Peyer's patch (tissue), 4 donors: ENCODE results near the gene AOC1.

Source experiments
- CTCF ChIP-seq, 6 experiments: fragments of 450-650 bp in 4 of 6; fragments of 200-600 bp in 2 of 6; sonication (generic) in 1 of 6; IDR thresholded peaks; one replicate each; pipeline ENCODE4 v1.5.1; 2017 to 2019; ENCODE audit warnings: antibody characterized with exemption in 6 of 6, mild to moderate bottlenecking in 3 of 6, moderate library complexity in 1 of 6
- POLR2A ChIP-seq, 2 donors: fragments of 450-650 bp; IDR thresholded peaks; one replicate each; pipeline ENCODE4 v1.5.1; 2017; ENCODE audit warnings: antibody characterized with exemption in 2 of 2, mild to moderate bottlenecking in 2 of 2, moderate library complexity in 2 of 2

- TF ChIP-seq CTCF (IDR thresholded peaks at IDR 0.05), result no peak
- TF ChIP-seq POLR2A (IDR thresholded peaks at IDR 0.05), result no peak
Measured at GRCh38 chr7:150867605-150868004, 15.3 kb downstream of the AOC1 start.
